ENCODE measurements around the gene LRRC55. TPM values are rescaled to one million over a fixed set of nuclear protein-coding genes. Genes with fewer than 3 reads are reported as not detected.

LRRC55 gene
- total RNA-seq, 1 experiment from 2014 or later: not detected

DNA sequence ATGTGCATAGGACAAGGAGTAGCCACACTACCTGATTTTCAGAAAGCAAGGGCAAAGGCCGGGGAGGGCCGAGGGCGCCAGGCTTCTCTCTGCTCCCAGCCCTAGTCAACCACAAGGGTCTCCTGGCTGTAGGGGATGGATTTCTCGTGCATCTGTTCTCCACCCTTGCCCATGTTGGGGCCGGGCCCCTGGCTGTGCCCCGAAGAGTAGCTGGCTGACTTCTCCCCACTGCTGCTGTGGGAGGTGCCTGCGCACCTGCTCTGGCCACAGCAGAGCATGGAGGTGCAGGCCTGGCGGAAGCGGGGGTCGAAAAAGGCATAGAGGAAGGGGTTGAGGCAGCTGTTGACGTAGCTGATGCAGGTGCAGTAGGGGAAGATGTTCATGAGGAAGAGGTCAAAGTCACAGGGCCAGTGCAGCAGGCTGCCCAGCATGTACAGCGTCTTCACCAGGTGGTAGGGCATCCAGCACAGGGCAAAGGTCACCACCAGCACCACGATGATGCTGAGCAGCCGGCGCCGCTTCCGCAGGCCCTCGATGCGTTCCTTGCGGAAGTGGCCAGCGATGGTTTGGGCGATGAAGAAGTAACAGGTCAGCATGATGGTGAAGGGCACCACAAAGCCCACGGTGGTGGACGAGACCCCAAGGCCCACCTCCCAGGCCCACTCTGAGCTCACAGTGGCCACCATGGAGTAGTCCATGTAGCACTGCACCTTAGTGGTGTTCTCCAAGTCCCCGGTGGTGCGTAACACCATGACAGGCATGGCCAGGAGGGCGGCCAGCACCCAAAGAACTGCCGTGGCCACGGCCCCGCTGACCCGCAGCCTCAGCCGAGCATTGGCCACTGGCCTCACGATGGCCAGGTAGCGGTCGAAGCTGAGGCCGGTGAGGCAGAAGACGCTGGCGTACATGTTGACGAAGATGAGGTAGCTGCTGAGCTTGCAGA lies 54.3 kb downstream of the LRRC55 start:
- Mint-ChIP-seq H3K4me3 (ENCODE audit: low read depth, unreplicated experiment) (no peak overlapping the region), H3K9me3 (ENCODE audit: low read depth, unreplicated experiment) (no peaks in the 10 kb centered on the region), H3K4me1 (ENCODE audit: low read depth, unreplicated experiment) (peaks cover 7% of the 10 kb centered on the region), H3K36me3 (ENCODE audit: insufficient read depth, unreplicated experiment) (no peaks in the 10 kb centered on the region), H3K27me3 (ENCODE audit: unreplicated experiment) (peaks cover 63% of the 10 kb centered on the region), H3K27ac (ENCODE audit: unreplicated experiment) (no peak overlapping the region)
- CTCF ChIA-PET: no interaction called here
- TF ChIP-seq, protein P1, sequence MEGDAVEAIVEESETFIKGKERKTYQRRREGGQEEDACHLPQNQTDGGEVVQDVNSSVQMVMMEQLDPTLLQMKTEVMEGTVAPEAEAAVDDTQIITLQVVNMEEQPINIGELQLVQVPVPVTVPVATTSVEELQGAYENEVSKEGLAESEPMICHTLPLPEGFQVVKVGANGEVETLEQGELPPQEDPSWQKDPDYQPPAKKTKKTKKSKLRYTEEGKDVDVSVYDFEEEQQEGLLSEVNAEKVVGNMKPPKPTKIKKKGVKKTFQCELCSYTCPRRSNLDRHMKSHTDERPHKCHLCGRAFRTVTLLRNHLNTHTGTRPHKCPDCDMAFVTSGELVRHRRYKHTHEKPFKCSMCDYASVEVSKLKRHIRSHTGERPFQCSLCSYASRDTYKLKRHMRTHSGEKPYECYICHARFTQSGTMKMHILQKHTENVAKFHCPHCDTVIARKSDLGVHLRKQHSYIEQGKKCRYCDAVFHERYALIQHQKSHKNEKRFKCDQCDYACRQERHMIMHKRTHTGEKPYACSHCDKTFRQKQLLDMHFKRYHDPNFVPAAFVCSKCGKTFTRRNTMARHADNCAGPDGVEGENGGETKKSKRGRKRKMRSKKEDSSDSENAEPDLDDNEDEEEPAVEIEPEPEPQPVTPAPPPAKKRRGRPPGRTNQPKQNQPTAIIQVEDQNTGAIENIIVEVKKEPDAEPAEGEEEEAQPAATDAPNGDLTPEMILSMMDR (IDR thresholded peaks at IDR 0.05; ENCODE audit: unreplicated experiment): no peak
- BruUV-seq (replicated peaks): no TSS peak
- intact Hi-C loops (cut with micrococcal nuclease; ENCODE audit: unreplicated experiment): no loop called here
- DNase-seq: no peak

DNA sequence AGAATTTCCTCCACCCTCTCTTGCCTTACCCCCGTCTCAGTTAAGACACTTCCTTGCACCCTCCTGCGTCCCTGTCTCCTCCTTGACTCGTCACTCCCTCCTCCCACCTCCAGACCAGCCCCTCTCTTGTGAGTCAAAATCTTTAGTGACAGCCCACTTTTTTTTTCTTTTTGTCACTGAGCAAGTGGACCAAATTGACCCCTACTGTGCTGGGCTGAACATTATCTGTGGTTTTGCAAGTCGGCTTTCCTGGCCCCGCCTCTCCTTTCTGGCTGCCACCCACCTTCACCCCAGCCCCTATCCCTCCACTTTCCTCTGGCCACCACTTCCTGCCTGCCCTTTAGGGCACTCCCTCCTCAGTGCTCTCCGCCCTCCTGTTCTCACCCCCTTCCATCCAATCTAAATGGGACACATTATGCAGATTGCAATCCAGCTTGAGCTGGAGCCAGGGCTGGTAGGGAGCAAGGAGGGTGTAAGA lies 55.5 kb downstream of the LRRC55 start, which contains the start of gene APLNR:
Gene APLNR, minus strand, starts transcription at position 47 of the 478 bp plus-strand sequence. CDS start 246 bp downstream, outside the sequence.
- no TSS peak for BruUV-seq (replicated peaks)
- H3K4me1 Mint-ChIP-seq (ENCODE audit: low read depth, unreplicated experiment): no peaks in the 10 kb centered on the region
- peaks cover 51% of the 10 kb centered on the region for H3K27me3 Mint-ChIP-seq (ENCODE audit: unreplicated experiment)
- intact Hi-C loops (cut with micrococcal nuclease; ENCODE audit: unreplicated experiment): no loop called here
- TF ChIP-seq, protein P1 (IDR thresholded peaks at IDR 0.05; ENCODE audit: unreplicated experiment): no peak
- H3K36me3 Mint-ChIP-seq (ENCODE audit: insufficient read depth, unreplicated experiment): no peaks in the 10 kb centered on the region
- CTCF ChIA-PET: no interaction called here
- no peak for DNase-seq
- H3K4me3 Mint-ChIP-seq (ENCODE audit: low read depth, unreplicated experiment): no peak within 1 kb of the TSS
- no peaks in the 10 kb centered on the region for H3K9me3 Mint-ChIP-seq (ENCODE audit: low read depth, unreplicated experiment)
- H3K27ac Mint-ChIP-seq (ENCODE audit: unreplicated experiment): no peak within 1 kb of the TSS

DNA sequence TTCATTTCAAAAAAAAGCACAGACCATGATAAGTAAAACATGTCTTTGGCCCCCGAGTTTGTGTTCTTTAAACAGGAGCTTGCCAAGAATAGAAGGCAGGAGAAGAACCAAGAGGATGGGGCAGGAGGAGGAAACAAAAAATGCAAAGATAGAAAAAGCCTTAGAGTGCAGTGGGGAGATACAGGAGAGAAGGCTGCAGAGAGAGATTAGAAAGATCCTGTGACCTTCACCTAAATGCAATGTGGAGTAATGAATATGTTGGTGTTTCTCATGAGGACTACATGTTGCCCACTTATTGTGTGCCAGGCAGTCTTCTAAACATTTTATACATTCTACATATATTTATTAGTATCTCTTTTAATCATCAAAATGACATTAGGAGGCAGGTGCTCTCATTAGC lies 57.6 kb downstream of the LRRC55 start:
- TF ChIP-seq, protein P1 (IDR thresholded peaks at IDR 0.05; ENCODE audit: unreplicated experiment): no peak
- H3K27ac Mint-ChIP-seq (ENCODE audit: unreplicated experiment): no peak overlapping the region
- H3K27me3 Mint-ChIP-seq (ENCODE audit: unreplicated experiment): peaks cover 30% of the 10 kb centered on the region
- CTCF ChIA-PET: interaction anchor here (0.6 to 1.0 kb wide), 2 partner anchors 11 to 21 kb away, joined by 3 read pairs; no protein-coding TSS in a partner anchor
- intact Hi-C loops (cut with micrococcal nuclease; ENCODE audit: unreplicated experiment): no loop called here
- H3K4me3 Mint-ChIP-seq (ENCODE audit: low read depth, unreplicated experiment): no peak overlapping the region
- no peaks in the 10 kb centered on the region for H3K36me3 Mint-ChIP-seq (ENCODE audit: insufficient read depth, unreplicated experiment)
- no peak for DNase-seq
- no peaks in the 10 kb centered on the region for H3K4me1 Mint-ChIP-seq (ENCODE audit: low read depth, unreplicated experiment)
- no peaks in the 10 kb centered on the region for H3K9me3 Mint-ChIP-seq (ENCODE audit: low read depth, unreplicated experiment)
- no TSS peak for BruUV-seq (replicated peaks)

DNA sequence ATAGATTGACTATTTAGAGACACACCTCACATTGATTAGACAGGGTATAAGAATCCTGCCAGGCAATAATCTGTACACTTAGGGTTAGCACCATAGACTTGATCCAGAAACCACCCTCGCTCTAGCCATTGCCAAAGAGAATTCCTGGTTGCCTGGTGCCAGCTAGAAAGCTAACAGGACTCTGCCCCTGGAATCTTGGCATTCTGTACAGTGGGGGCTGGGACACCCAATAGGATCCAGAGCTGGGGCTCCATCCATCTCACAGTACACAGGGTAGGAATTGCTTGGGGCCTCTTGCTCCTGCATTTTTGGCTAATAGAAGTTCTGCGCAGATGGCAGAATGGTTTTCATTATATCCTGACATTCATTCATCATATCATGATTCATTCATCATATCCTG lies 58.3 kb downstream of the LRRC55 start:
- no TSS peak for BruUV-seq (replicated peaks)
- CTCF ChIA-PET: interaction anchor here (0.8 kb wide), 1 partner anchor 9 kb away, joined by 4 read pairs; no protein-coding TSS in a partner anchor
- Mint-ChIP-seq H3K4me1 (ENCODE audit: low read depth, unreplicated experiment) (no peaks in the 10 kb centered on the region), H3K27me3 (ENCODE audit: unreplicated experiment) (peaks cover 23% of the 10 kb centered on the region), H3K27ac (ENCODE audit: unreplicated experiment) (no peak overlapping the region), H3K36me3 (ENCODE audit: insufficient read depth, unreplicated experiment) (no peaks in the 10 kb centered on the region), H3K4me3 (ENCODE audit: low read depth, unreplicated experiment) (no peak overlapping the region), H3K9me3 (ENCODE audit: low read depth, unreplicated experiment) (no peaks in the 10 kb centered on the region)
- intact Hi-C loops (cut with micrococcal nuclease; ENCODE audit: unreplicated experiment): no loop called here
- no peak for DNase-seq
- TF ChIP-seq, protein P1 (IDR thresholded peaks at IDR 0.05; ENCODE audit: unreplicated experiment): no peak

Measured in Calu3 (cell line).